Left renal pelvis (tissue), 4 donors: ENCODE results near the gene SPSB3. TPM values are rescaled to one million over a fixed set of nuclear protein-coding genes. Genes with fewer than 3 reads are reported as not detected.

Experiments used
- DNase-seq, 4 donors: peaks; one replicate each; pipeline ENCODE4 v3.0.0-alpha.2; 2013; ENCODE audit warnings: low read depth in 4 of 4, low spot score in 3 of 4
- polyA plus RNA-seq, 4 donors: library from polyadenylated mRNA; unstranded; fragments of 120-200 nt; gene quantifications; one replicate each; pipeline ENCODE4 v1.2.1, GENCODE V29; 2013; ENCODE audit not compliant: insufficient read length in 4 of 4

The SPSB3 gene
- polyA plus RNA-seq, 4 donors, result 31.4 to 53.3 (median 35.4) TPM

DNA sequence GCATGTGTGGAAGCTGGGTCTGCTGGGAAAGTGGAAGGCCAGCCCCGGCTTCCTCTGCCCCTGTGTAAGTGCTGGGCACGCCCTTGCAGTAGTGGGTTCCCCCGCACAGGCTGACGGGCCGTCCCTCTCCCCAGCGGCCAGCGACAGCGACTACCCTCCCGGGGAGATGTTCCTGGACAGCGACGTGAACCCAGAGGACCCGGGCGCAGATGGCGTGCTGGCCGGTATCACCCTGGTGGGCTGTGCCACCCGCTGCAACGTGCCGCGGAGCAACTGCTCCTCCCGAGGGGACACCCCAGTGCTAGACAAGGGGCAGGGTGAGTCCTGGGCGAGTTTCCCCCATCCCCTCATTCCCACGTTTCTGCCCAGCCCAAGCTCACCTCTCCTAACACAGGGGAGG is 16.5 kb downstream of the SPSB3 start:
- no peak for DNase-seq

DNA sequence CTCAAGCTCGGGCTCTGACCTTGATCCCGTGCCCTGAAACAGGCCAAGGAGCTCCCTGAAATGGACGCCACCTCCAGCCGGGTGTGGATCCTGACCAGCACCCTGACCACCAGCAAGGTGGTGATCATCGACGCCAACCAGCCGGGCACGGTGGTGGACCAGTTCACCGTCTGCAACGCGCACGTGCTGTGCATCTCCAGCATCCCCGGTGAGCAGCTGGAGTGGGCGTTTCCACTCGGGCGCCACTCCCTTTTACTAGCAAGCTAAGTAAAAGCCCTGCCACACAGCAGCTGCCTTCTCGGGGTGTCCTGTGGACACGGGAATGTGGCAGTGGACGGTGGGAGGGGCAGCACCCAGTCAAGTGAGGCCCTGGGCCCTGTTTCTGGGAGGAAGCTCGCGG is 17.4 kb downstream of the SPSB3 start:
- no peak for DNase-seq

- no peak for DNase-seq
Measured at GRCh38 chr16:1763521-1764511, 18.6 kb downstream of the SPSB3 start.

DNA sequence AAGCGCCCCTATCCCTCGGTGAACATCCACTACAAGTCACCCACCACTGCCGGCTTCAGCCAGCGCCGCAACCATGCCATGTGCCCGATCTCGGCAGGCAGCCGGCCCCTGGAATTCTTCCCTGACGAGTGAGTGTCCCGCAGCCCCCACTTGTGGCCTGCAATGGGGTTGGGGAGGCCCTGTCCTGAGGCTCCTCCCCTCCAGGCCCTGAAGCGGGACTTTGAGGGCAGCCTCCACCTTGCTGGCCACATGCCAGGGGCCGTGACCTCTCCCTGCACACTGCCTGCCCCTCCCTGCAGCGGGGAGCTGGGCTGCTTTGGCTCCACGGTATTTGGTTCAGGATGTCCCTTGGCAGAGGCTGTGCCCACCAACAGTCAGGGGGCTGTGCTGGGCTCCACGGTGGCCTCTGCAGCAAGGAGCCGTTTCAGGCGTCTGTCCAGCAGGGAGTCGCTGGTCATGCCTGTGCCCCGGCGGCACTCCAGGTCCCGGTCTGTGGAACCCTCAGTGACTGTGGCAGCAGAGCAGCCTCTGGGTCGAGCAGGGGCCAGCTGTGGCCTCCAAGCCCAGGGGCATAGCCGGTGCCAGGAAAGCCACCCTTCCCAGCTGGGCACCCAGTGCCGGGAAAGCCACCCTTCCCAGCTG is 19.4 kb downstream of the SPSB3 start:
- no peak for DNase-seq

- no peak for DNase-seq
Measured at GRCh38 chr16:1762196-1762878, 20.0 kb downstream of the SPSB3 start.

GRCh38 chr16:1761751-1762150 is 20.6 kb downstream of the SPSB3 start:
- no peak for DNase-seq

DNA sequence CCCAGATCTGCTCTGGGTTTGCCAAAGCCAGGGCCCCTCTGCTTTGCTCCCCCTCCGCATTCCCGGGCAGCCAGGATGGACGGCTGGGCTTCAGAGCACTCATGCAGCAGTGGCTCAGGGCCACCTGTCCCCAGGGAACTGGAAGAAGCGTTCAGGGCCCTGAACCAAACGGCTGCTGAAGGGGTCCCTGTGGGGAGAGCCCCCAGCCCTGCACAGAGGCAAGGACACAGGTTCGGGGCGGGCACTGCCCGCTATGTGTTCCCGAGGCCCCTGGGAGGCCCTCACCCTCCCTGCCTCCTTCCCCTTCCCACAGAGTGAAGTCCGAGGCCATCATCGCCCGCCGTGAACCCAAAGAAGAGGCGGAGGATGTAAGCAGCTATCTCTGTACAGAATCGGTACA is 21.5 kb downstream of the SPSB3 start:
- no peak for DNase-seq

DNA sequence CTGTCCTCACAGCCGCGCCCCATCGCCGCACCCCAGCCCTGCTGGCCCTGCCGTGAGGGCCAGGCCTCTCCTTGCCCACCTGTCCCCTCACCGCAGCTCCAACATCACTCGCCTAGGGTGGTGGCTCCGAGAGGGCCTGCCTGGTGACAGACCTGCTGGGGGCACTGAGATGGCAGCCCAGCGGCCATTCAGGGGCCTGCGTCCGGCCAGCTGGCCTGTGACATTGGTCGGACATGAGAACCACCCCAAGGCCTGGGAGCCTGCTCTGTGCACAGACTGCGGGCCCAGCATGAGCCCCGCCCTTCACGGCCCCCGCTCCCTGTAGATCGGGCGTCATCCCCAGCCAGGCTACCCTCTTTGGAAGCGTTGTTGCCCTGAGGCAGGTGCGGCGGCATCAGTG is 22.9 kb downstream of the SPSB3 start:
- no peak for DNase-seq

GRCh38 chr16:1758923-1759322 is 23.4 kb downstream of the SPSB3 start:
- no peak for DNase-seq

DNA sequence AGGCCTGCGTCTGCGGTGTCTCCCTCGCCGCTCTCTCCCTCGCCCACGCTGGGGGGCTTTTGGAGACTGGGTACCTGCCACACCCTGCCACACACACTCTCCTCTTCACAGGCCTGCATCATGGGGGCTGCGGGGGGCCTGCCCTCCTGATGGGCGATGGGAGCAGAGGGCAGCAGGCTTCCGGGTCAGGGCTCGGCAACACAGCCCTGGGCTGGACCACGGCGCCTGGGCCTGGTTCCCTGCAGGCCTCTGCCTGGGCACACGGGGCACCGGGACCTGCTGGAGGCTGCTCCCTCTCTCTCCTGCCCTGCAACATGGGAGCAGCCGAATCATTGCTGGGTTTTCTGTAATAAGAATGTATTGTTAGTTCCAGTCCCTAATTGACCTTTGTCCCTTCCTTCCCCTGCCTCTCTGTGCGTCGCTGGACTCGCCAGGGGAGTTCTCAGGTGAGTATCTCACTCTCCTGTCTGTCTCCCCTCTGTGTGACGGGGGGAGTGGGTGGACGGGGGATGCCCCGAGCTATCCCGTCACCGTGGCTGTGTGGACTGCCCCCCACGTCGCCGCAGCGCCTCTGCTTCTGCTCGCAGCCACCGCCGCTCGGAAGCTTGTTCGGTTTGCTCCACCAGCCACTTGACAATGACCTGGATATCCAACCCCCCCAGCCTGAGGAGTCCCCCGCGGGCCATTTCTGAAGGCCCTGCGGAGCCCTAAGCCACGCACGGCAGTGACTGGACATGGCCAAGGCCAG is 24.5 kb downstream of the SPSB3 start:
- no peak for DNase-seq

GRCh38 chr16:1754204-1754603 is 28.2 kb downstream of the SPSB3 start:
- no peak for DNase-seq

- no peak for DNase-seq
Measured at GRCh38 chr16:1752853-1753252, 29.5 kb downstream of the SPSB3 start.

DNA sequence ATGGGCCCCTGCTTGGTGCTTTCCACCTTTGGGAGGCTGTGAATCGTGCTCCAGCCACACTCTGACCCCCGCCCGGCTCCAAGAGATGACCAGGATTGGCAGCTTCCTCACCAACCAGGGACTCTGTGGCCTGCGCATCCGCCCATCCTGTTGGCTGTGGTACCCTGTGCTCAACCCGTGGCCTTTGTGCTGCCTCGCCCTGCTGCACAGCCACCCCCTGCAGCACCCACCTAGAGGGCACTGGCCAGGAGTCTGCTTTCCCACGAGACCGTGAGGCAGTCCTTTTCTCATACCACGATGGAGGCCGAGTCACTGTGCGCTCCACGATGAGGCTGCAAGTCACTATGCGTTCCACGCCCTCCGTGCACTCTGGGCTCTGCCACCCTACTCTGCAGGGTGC is 30.4 kb downstream of the SPSB3 start:
- no peak for DNase-seq

GRCh38 chr16:1749152-1750117 is 32.9 kb downstream of the SPSB3 start:
- no peak for DNase-seq

GRCh38 chr16:1747934-1748333 is 34.4 kb downstream of the SPSB3 start:
- no peak for DNase-seq

GRCh38 chr16:1746693-1747195 is 35.6 kb downstream of the SPSB3 start:
- no peak for DNase-seq

- no peak for DNase-seq
Measured at GRCh38 chr16:1745900-1746692, 36.3 kb downstream of the SPSB3 start.

DNA sequence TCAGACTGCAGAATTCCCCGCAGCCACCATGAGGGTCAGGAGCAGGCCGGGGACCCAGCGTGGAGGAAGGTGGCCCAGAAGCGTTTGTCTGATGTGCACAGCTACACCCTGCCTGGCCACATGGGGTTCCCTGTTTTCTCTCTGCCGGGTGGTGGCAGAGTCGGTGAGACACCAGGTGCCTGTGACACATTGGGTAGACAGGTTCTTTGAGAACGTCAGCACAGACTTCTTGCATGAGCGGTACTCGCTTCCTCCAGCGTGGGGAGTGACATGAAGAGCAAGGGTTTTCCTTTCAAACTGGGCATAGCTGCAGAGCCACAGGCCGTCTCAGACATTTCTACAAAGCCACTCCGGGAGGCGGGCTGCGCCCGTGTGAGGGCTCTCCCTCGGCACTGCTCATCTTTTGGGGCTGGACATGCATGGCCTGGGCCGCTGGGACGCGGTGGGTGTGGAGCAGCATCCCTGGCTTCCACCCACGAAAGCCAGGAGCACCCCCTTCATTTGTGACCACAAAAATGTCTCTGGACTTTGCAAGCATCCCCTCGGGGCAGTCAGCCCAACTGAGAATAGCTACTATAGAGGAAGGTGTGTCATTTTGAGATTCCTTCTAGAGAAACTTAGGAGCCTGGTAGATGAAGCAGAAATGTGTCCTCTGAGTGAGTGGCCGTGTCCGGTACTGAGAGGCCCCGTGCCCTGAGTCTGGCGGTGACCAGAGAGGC is 37.0 kb downstream of the SPSB3 start:
- no peak for DNase-seq
